Stimulated activated CD8-positive, alpha-beta memory T cell treated with anti-CD3 and anti-CD28 coated beads, Interleukin-15, amount 100 ng/mL, for 48 hours (primary cell): ENCODE measurements around the gene NAP1L2.
A peak's percentile ranks its signal among the peaks of the same experiment; 100 is the strongest.
"Not testable (repeated sequence)": the region's sequence is repeated elsewhere in the genome, so short reads cannot be mapped to it uniquely, and the experiment has no call there.

Source experiments
- DNase-seq, 2 donors: peaks; one replicate each; pipeline ENCODE4 v3.0.0-alpha.2; 2020; ENCODE audit warnings: low read depth in 2 of 2

The NAP1L2 gene, protein sequence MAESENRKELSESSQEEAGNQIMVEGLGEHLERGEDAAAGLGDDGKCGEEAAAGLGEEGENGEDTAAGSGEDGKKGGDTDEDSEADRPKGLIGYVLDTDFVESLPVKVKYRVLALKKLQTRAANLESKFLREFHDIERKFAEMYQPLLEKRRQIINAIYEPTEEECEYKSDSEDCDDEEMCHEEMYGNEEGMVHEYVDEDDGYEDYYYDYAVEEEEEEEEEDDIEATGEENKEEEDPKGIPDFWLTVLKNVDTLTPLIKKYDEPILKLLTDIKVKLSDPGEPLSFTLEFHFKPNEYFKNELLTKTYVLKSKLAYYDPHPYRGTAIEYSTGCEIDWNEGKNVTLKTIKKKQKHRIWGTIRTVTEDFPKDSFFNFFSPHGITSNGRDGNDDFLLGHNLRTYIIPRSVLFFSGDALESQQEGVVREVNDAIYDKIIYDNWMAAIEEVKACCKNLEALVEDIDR

DNA sequence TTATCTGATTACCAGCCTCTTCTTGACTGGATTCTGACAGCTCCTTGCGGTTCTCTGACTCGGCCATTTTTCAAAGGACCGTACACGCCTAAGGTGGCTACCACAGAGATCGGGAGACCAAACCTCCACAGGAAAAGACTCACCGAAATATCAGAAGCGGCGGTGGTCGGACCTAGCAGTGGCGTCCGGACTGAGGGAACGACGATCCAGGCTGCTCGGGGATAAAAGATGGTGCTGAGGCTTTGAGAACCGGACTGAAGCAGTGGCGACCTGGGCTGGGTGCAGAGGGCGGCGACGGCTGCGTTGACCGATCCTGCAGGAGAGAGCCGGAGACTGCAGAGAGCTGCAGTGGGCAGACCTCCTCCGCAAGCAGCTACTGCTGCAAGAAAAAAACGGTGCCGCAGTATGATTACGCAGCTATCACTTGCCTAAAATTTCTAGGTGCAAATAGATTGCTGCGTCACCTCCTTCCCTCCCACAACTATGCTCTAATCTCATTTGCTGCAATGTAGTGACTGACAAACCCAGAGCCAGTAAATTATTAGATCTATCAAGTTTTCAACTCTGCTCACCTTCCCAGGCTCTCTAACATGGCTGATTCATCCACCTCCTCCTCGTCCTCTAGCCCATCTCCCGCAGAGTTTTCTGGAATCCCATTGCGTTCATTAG lies at the start of gene NAP1L2:
Gene NAP1L2 (minus strand): TSS at position 426 of the 669 bp plus-strand sequence. CDS start 359 bp downstream, at position 67.
- peak in 1 of 2 donors; percentile 20 for DNase-seq

DNA sequence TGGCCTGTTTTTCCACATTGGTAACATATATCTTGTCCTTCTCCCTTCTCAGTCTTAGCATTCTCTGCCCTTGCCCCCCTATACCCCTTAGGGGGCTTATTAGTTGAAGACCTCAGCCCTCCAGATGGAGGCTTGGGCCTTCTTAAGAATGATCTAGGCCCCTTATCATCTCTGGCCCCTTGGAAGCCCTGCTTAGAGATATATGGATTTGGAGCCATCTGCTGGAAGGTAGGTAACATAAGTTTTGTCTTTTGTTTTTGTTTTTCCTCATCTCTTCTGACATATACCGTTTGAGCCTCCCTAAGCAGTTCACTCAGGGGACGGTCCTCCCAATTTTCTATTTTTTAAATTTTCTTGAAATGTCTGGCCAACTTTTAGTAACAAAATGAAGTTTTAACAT lies 48.3 kb upstream of the NAP1L2 start:
- DNase-seq = no peak

DNA sequence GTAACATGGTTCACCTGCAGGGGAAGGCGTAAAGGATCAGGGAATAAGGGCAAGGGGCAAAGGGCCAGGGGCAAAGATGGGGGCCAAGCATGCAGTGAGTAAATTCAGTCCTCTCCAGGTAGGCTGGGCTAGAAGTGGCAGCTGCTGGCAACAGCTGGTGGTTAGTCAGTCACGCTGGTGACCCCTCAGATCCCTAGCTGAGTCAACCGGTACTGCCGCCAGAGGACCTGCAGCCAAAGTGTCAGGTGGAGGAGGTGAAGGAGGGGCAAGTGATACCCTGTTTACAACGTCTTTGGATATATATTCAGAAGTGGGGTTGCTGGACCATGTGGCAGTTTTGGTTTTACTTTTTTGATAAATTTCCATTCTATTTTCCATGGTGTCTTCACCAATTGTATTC lies 24.6 kb upstream of the NAP1L2 start:
- no peak for DNase-seq

DNA sequence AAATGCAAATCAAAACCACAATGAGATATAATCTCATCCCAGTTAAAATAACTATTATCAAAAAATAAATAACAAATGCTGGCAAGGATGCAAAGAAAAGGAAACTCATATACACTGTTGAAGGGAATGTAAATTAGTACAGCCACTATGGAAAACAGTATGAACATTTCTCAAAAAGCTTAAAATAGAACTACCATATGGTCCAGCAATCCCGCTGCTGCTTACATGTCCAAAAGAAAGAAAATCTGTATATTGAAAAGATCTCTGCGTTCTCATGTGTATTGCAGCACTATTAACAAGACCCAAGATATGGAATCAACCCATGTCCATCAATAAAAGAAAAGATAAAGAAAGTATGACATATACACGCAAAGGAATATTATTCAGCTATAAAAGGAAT lies 3.0 kb upstream of the NAP1L2 start:
- no peak for DNase-seq

DNA sequence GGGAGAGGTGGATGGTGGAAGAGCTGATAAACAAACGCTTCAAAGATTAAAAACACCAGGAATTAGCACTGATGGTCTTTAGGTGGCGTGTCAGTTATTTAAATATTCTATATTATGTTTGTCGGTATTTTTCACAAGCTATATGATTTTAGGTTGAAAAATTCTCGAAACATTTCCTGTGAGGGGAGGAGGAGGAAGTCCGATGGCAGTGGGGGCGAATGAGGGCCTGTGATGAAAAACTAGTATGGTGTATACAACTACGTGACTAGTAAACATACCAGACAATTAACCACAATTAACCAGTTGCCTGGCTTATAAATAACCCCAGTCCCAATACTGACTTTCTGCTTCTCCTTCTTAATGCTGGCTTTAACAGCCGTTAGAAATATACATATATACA lies 595 bp upstream of the NAP1L2 start:
- DNase-seq = no peak

DNA sequence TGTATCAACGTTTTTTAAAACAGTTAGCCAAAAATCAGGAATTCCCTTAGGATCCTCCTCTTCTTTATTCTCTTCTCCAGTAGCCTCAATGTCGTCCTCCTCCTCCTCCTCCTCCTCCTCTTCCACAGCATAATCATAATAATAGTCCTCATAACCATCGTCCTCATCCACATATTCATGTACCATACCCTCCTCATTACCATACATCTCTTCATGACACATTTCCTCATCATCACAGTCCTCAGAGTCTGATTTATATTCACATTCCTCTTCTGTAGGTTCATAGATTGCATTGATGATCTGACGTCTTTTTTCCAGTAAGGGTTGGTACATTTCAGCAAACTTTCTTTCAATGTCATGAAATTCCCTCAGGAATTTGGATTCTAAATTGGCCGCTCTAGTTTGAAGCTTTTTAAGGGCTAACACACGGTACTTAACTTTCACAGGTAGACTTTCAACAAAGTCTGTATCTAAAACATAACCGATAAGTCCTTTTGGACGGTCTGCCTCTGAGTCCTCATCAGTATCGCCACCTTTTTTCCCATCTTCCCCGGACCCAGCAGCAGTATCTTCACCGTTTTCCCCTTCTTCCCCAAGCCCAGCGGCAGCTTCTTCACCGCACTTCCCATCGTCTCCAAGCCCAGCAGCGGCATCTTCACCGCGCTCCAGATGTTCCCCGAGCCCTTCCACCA lies 771 bp downstream of the NAP1L2 start:
- no peak for DNase-seq

DNA sequence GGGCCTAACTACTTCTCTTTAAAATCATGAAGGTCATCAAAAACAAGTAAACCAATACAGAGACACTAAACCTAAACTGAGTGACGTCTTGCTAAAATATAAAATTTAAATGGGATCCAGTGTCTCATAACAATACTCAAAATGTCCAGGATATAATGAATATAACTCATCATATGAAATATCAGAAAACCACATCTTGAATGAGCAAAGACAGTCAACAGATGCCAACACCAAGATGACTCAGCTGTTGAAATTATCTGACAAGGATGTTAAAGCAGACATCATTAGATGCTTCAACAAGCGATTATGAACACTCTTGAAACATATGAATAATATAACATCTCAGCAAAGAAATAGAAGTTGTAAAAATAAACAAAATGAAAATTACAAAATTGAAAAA lies 8.3 kb downstream of the NAP1L2 start:
- DNase-seq = no peak

DNA sequence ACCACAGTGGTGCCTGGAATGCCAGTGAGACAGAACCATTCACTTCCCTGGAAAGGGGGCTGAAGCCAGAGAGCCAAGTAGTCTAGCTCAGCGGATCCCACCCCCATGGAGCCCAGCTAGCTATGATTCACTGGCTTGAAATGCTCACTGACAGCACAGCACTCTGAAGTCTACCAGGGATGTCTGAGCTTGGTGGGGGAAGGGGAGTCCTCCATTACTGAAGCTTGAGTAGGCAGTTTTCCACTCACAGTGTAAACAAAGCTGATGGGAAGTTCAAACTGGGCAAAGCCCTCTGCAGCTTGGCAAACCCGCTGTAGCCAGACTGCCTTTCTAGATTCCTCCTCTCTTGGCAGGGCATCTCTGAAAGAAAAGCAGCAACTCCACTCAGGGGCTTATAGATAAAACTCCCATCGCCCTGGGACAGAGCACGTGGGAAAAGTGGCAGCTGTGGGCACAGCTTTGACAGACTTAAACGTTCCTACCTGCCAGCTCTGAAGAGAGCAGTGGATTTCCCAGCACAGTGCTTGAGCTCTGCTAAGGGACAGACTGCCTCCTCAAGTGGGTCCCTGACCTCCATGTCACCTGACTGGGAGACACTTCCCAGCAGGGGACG lies 32.0 kb downstream of the NAP1L2 start:
- DNase-seq = no peak

DNA sequence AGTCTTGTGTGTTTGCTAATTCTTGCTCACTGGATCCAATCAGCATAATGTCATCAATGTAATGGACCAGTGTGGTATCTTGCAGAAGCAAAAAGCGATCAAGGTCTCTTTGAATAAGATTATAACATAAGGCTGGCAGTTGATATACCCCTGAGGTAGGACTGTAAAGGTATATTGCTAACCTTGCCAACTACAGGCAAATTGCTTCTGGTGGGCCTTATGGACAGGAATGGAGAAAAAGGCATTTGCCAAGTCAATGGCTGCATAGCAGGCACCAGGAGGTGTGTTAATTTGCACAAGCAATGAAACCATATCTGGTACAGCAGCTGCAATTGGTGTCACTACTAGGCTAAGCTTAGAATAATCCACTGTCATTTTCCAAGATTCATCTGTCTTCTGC lies 45.7 kb downstream of the NAP1L2 start:
- not testable (repeated sequence) for DNase-seq
